ENCODE results near the gene CYP2A7.
"Not testable (repeated sequence)": the region's sequence is repeated elsewhere in the genome, so short reads cannot be mapped to it uniquely, and the experiment has no call there.

CYP2A7 gene

DNA sequence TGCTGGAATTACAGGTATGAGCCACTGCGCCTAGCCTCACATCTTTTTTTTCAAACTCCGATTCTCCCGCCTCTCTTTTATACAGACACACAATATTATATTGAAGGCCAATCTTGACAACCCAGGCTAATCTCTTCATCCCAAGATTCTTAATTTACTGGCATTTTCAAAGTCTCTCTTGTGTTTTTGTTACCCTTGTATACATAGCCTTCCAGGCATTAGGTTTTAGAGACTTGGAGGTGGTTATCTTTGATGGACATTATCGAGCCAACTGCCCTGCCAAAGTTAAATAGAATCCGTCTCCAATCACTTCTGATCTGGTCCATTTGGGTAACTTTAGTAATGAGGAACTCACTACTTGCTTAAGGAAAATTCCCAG lies 14.4 kb upstream of the CYP2A7 start:
- no peaks in the 10 kb centered on the region for H3K36me3 ChIP-seq (ENCODE audit: insufficient read depth, low read length)
- H3K4me3 ChIP-seq (ENCODE audit: low read length), result no peak overlapping the region
- 97% methylated on average over 4 of the region's 5 CpGs for WGBS
- H3K4me1 ChIP-seq (ENCODE audit: insufficient read depth, low read length), result no peaks in the 10 kb centered on the region
- H3K9ac ChIP-seq (ENCODE audit: low read depth, low read length), result no peak overlapping the region
- H3K27ac ChIP-seq (ENCODE audit: low read depth, low read length), result no peak overlapping the region
- H3K9me3 ChIP-seq (ENCODE audit: insufficient read depth, low read depth, low read length), result no peaks in the 10 kb centered on the region
- no peaks in the 10 kb centered on the region for H3K27me3 ChIP-seq (ENCODE audit: insufficient read depth, low read length)

- Histone ChIP-seq H3K4me3 (ENCODE audit: low read length) (no peak overlapping the region), H3K9ac (ENCODE audit: low read depth, low read length) (no peak overlapping the region), H3K27ac (ENCODE audit: low read depth, low read length) (no peak overlapping the region), H3K27me3 (ENCODE audit: insufficient read depth, low read length) (peaks cover 2% of the 10 kb centered on the region; the same call in 1 of the 2 replicates), H3K4me1 (ENCODE audit: insufficient read depth, low read length) (no peaks in the 10 kb centered on the region), H3K36me3 (ENCODE audit: insufficient read depth, low read length) (no peaks in the 10 kb centered on the region), H3K9me3 (ENCODE audit: insufficient read depth, low read depth, low read length) (no peaks in the 10 kb centered on the region)
Measured at GRCh38 chr19:40893112-40893511, 11.1 kb upstream of the CYP2A7 start.

- Histone ChIP-seq H3K9ac (ENCODE audit: low read depth, low read length) (no peak overlapping the region), H3K9me3 (ENCODE audit: insufficient read depth, low read depth, low read length) (no peaks in the 10 kb centered on the region), H3K36me3 (ENCODE audit: insufficient read depth, low read length) (no peaks in the 10 kb centered on the region), H3K4me3 (ENCODE audit: low read length) (no peak overlapping the region), H3K27me3 (ENCODE audit: insufficient read depth, low read length) (peaks cover 2% of the 10 kb centered on the region; the same call in 1 of the 2 replicates), H3K27ac (ENCODE audit: low read depth, low read length) (no peak overlapping the region), H3K4me1 (ENCODE audit: insufficient read depth, low read length) (no peaks in the 10 kb centered on the region)
- 84% methylated on average over 3 of the region's 3 CpGs for WGBS
Measured at GRCh38 chr19:40889366-40889765, 7.3 kb upstream of the CYP2A7 start.

DNA sequence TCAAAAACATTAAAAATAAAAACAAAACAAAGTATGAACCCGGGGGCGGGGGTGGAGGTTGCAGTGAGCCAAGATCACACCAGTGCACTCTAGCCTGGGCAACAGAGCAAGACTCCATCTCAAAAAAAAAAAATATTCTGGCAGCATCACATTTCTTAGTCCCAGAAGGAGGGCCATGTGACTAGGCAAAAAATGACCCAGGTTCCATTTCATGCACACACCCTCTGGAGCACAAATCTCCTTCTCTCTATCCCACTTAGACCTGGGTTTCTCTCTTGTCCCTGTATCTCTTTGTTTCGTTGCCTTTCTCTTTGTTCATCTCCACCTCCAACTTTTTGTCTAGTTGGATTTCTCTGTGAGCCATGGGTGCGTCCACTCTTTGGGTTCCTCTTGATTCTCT lies 6.2 kb upstream of the CYP2A7 start:
- Histone ChIP-seq H3K27ac (ENCODE audit: low read depth, low read length) (no peak overlapping the region), H3K4me1 (ENCODE audit: insufficient read depth, low read length) (no peaks in the 10 kb centered on the region)
- 88% methylated on average over 4 of the region's 4 CpGs for WGBS

DNA sequence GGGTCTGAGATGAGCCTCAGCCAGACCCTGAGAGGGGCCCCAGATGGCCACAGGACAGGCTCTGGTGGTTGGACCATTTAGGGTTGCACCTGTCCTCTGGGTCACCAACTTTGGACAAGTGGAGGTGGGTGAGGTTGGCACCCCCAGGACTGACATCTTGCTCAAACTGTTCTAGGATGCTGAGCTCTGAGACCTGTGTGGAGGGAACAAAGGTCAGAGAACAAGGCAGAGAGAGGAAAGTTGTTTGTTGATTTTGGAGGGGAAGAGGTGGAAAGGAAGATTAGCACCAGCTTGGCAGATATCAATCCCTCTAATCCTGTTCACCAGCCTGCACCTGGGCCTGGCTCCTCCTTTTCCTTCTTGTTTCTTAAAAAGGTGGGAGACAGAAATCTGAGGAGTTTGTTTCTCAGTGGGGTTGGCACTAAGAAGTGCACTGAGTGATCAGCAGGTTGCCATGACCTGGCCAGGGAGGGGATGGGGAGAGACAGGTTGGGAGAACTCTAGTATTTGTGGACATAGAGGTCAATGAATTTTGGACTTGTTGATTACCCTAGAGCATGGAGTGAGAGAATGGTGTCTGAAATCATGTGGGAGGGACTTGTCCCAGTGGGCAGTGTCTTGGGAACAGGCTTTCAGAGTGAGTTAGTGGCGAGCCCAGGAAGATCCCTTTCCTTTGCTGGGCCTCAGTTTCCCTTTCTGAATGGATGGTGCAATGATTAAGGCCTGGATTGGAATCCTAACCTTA lies 2.3 kb upstream of the CYP2A7 start:
- WGBS, result no CpG with 5 or more reads among the region's 1 CpG
- H3K27ac ChIP-seq (ENCODE audit: low read depth, low read length); H3K4me1 ChIP-seq (ENCODE audit: insufficient read depth, low read length); H3K9ac ChIP-seq (ENCODE audit: low read depth, low read length); H3K4me3 ChIP-seq (ENCODE audit: low read length); H3K9me3 ChIP-seq (ENCODE audit: insufficient read depth, low read depth, low read length); H3K36me3 ChIP-seq (ENCODE audit: insufficient read depth, low read length): not testable (repeated sequence)
- peaks cover 14% of the 10 kb centered on the region for H3K27me3 ChIP-seq (ENCODE audit: insufficient read depth, low read length)

More for the DNA sequence above, 6.2 kb upstream of the CYP2A7 start:
- peaks cover 2% of the 10 kb centered on the region; the same call in 1 of the 2 replicates for H3K27me3 ChIP-seq (ENCODE audit: insufficient read depth, low read length)
- no peak overlapping the region for H3K9ac ChIP-seq (ENCODE audit: low read depth, low read length)
- no peak overlapping the region for H3K4me3 ChIP-seq (ENCODE audit: low read length)
- no peaks in the 10 kb centered on the region for H3K9me3 ChIP-seq (ENCODE audit: insufficient read depth, low read depth, low read length)
- no peaks in the 10 kb centered on the region for H3K36me3 ChIP-seq (ENCODE audit: insufficient read depth, low read length)

- H3K36me3 ChIP-seq (ENCODE audit: insufficient read depth, low read length); H3K27ac ChIP-seq (ENCODE audit: low read depth, low read length); H3K9ac ChIP-seq (ENCODE audit: low read depth, low read length); H3K4me3 ChIP-seq (ENCODE audit: low read length); H3K9me3 ChIP-seq (ENCODE audit: insufficient read depth, low read depth, low read length); H3K4me1 ChIP-seq (ENCODE audit: insufficient read depth, low read length): not testable (repeated sequence)
- 80% methylated on average over 4 of the region's 4 CpGs for WGBS
- peaks cover 18% of the 10 kb centered on the region for H3K27me3 ChIP-seq (ENCODE audit: insufficient read depth, low read length)
Measured at GRCh38 chr19:40879349-40879748, 2.7 kb downstream of the CYP2A7 start.

- Histone ChIP-seq H3K4me3 (ENCODE audit: low read length) (peak overlapping the region; percentile 34), H3K27me3 (ENCODE audit: insufficient read depth, low read length) (peaks cover 11% of the 10 kb centered on the region; the same call in 1 of the 2 replicates)
- H3K9me3 ChIP-seq (ENCODE audit: insufficient read depth, low read depth, low read length); H3K27ac ChIP-seq (ENCODE audit: low read depth, low read length); H3K9ac ChIP-seq (ENCODE audit: low read depth, low read length); H3K36me3 ChIP-seq (ENCODE audit: insufficient read depth, low read length); H3K4me1 ChIP-seq (ENCODE audit: insufficient read depth, low read length): not testable (repeated sequence)
- 25% methylated on average over 16 of the region's 23 CpGs for WGBS
Measured at GRCh38 chr19:40875526-40875951, 6.5 kb downstream of the CYP2A7 start.

DNA sequence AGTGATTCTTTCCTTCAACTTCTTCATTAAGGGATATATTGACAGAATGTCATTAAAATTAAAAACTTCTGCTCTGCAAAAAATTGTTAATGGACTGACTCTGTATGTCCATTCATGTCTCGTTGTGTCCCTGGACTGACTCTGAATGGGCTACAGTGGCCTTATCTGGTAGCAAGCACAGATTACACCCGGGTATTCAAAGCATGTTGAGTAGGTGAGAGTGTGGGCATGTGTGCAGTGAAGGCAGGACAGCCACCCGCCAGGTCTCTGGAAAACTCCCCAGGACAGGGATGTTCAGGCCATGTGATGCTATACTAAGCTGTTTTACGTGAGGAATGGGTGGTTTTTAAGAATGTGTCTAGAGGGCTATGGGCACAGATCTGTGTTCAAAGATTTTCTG lies 7.2 kb downstream of the CYP2A7 start:
- not testable (repeated sequence) for H3K9ac ChIP-seq (ENCODE audit: low read depth, low read length); H3K4me1 ChIP-seq (ENCODE audit: insufficient read depth, low read length); H3K4me3 ChIP-seq (ENCODE audit: low read length); H3K27me3 ChIP-seq (ENCODE audit: insufficient read depth, low read length); H3K9me3 ChIP-seq (ENCODE audit: insufficient read depth, low read depth, low read length); H3K27ac ChIP-seq (ENCODE audit: low read depth, low read length); H3K36me3 ChIP-seq (ENCODE audit: insufficient read depth, low read length)
- WGBS, result 88% methylated on average over 2 of the region's 4 CpGs

DNA sequence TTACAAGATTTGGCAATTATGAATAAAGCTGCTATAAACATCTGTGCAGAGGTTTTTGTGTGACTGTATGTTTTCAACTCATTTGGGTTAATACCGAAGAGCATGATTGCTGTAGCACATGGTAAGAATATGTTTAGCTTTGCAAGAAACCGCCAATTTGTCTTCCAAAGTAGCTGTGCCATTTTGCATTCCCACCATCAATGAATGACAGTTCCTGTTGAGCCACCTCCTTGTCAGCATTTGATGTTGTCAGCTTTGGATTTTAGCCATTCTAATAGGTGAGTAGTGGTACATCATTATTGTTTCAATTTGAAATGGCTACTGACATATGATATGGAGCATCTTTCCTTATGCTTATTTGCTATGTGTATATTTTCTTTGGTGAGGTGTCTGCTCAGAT lies 8.2 kb downstream of the CYP2A7 start:
- WGBS, result 90% methylated on average over 2 of the region's 2 CpGs
- not testable (repeated sequence) for H3K27me3 ChIP-seq (ENCODE audit: insufficient read depth, low read length); H3K27ac ChIP-seq (ENCODE audit: low read depth, low read length); H3K4me3 ChIP-seq (ENCODE audit: low read length); H3K4me1 ChIP-seq (ENCODE audit: insufficient read depth, low read length); H3K9me3 ChIP-seq (ENCODE audit: insufficient read depth, low read depth, low read length); H3K9ac ChIP-seq (ENCODE audit: low read depth, low read length); H3K36me3 ChIP-seq (ENCODE audit: insufficient read depth, low read length)

DNA sequence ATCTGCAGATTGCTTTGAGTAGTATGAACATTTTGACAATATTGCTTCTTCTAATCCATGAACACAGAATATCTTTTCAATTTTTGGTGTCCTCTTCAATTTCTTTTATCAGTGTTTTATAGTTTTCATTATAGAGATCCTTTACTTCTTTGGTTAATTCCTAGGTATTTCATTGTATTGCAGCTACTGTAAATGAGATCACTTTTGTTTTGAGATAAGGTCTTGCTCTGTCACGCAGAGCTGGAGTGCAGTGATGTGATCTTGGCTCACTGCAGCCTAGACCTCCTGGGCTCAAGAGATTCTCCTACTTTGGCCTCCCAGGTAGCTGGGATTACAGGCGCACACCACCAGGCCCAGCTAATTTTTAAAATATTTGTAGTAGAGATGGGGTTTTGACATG lies 9.8 kb downstream of the CYP2A7 start:
- no peak overlapping the region for H3K4me3 ChIP-seq (ENCODE audit: low read length)
- no peaks in the 10 kb centered on the region for H3K9me3 ChIP-seq (ENCODE audit: insufficient read depth, low read depth, low read length)
- no peak overlapping the region for H3K27ac ChIP-seq (ENCODE audit: low read depth, low read length)
- no peak overlapping the region for H3K9ac ChIP-seq (ENCODE audit: low read depth, low read length)
- 90% methylated on average over 2 of the region's 2 CpGs for WGBS
- H3K36me3 ChIP-seq (ENCODE audit: insufficient read depth, low read length), result no peaks in the 10 kb centered on the region
- peaks cover 6% of the 10 kb centered on the region; the same call in 1 of the 2 replicates for H3K27me3 ChIP-seq (ENCODE audit: insufficient read depth, low read length)
- H3K4me1 ChIP-seq (ENCODE audit: insufficient read depth, low read length), result no peaks in the 10 kb centered on the region

- H3K9ac ChIP-seq (ENCODE audit: low read depth, low read length), result no peak overlapping the region
- no peak overlapping the region for H3K4me3 ChIP-seq (ENCODE audit: low read length)
- no peak overlapping the region for H3K27ac ChIP-seq (ENCODE audit: low read depth, low read length)
- no peaks in the 10 kb centered on the region for H3K36me3 ChIP-seq (ENCODE audit: insufficient read depth, low read length)
- H3K9me3 ChIP-seq (ENCODE audit: insufficient read depth, low read depth, low read length), result no peaks in the 10 kb centered on the region
- WGBS, result 91% methylated on average over 6 of the region's 7 CpGs
- H3K27me3 ChIP-seq (ENCODE audit: insufficient read depth, low read length), result no peaks in the 10 kb centered on the region
- H3K4me1 ChIP-seq (ENCODE audit: insufficient read depth, low read length), result no peaks in the 10 kb centered on the region
Measured at GRCh38 chr19:40867701-40868100, 14.3 kb downstream of the CYP2A7 start.

Measured in HUES64 (cell line).